ENCODE measurements around the gene DENND1B. TPM values are rescaled to one million over a fixed set of nuclear protein-coding genes. Genes with fewer than 3 reads are reported as not detected.

Gene DENND1B
- total and polyA plus RNA-seq, 2 of the 8 experiments (the other 6 are each of a cell fraction or from before 2014, with no cell fraction given) = 0.74 to 3.3 TPM

- H4K5ac ChIP-seq (ENCODE audit: insufficient read length, low read depth, low read length) = no peak overlapping the region
- H2BK15ac ChIP-seq (ENCODE audit: low read length) = no peak overlapping the region
- H3K4me2 ChIP-seq (ENCODE audit: insufficient read depth in 1 of 2, low read depth in 2 of 2, low read length in 2 of 2) = no peak overlapping the region
- no peaks in the 10 kb centered on the region for H4K20me1 ChIP-seq (replicated peaks in 1 of 2; ENCODE audit: control insufficient read depth in 1 of 2, insufficient read depth in 2 of 2, low read length in 2 of 2)
- H3K56ac ChIP-seq (replicated peaks; ENCODE audit: insufficient read length, low read depth, low read length) = no peak overlapping the region
- no peaks in the 10 kb centered on the region; the same call in 1 of the 2 replicates for H3K23me2 ChIP-seq (ENCODE audit: low read depth, low read length)
- ChIA-PET CTCF (ENCODE audit: partially characterized antibody) (no interaction called here), POLR2A (ENCODE audit: partially characterized antibody) (no interaction called here)
- no peak overlapping the region for H2BK120ac ChIP-seq (replicated peaks; ENCODE audit: low read depth, low read length)
- H2AK5ac ChIP-seq (ENCODE audit: low read depth, low read length) = no peak overlapping the region
- H4K91ac ChIP-seq (replicated peaks; ENCODE audit: insufficient read length, low read length) = no peak overlapping the region
- H3K79me2 ChIP-seq (ENCODE audit: control insufficient read depth in 1 of 2, insufficient read depth in 2 of 2, low read length in 2 of 2) = no peaks in the 10 kb centered on the region
- no peak overlapping the region for H3K4me3 ChIP-seq (ENCODE audit: extremely low read depth in 1 of 4, insufficient read depth in 2 of 4, low read depth in 3 of 4, low read length in 4 of 4)
- no peak overlapping the region for H2AFZ ChIP-seq (ENCODE audit: low read length)
- FAIRE-seq = no peak
- H3K14ac ChIP-seq (ENCODE audit: insufficient read length) = no peak overlapping the region
- no peak overlapping the region for H2BK12ac ChIP-seq (ENCODE audit: low read depth, low read length)
- no peak overlapping the region for H2BK5ac ChIP-seq (ENCODE audit: low read depth, low read length)
- H3K9ac ChIP-seq (replicated peaks in 1 of 4; ENCODE audit: extremely low read depth in 1 of 4, low read depth in 3 of 4, low read length in 3 of 4) = no peak overlapping the region
- H3K36me3 ChIP-seq (ENCODE audit: control insufficient read depth in 2 of 4, insufficient read depth in 4 of 4, low read length in 3 of 4) = no peaks in the 10 kb centered on the region
- H2BK20ac ChIP-seq (ENCODE audit: low read length) = no peak overlapping the region
- no peaks in the 10 kb centered on the region for H3K4me1 ChIP-seq (replicated peaks in 1 of 4; ENCODE audit: control insufficient read depth in 3 of 4, insufficient read depth in 4 of 4, low read length in 3 of 4)
- no peaks in the 10 kb centered on the region for H3K79me1 ChIP-seq (ENCODE audit: low read depth, low read length)
- no peaks in the 10 kb centered on the region for H3K9me3 ChIP-seq (ENCODE audit: insufficient read depth in 2 of 2, low read depth in 1 of 2, low read length in 1 of 2)
- DNase-seq (ENCODE audit: low read depth in 1 of 2, low spot score in 2 of 2) = no peak
- no peak overlapping the region for H4K8ac ChIP-seq (ENCODE audit: extremely low read depth, insufficient read depth, low read length)
- no peak overlapping the region for H3K23ac ChIP-seq (ENCODE audit: insufficient read length)
- TF ChIP-seq RAD21 (IDR thresholded peaks at IDR 0.05 in 1 of 2, conservative IDR thresholded peaks at IDR 0.05 in 1 of 2; ENCODE audit: low read depth in 2 of 2, low read length in 2 of 2) (no peak), HDAC2 (IDR thresholded peaks at IDR 0.05; ENCODE audit: borderline replicate concordance in 1 of 2, low read depth in 2 of 2, low read length in 2 of 2) (no peak), SP4 (IDR thresholded peaks at IDR 0.05; ENCODE audit: low read length) (no peak), TBP (IDR thresholded peaks at IDR 0.05; ENCODE audit: low read depth, low read length) (no peak), KDM1A (IDR thresholded peaks at IDR 0.05; ENCODE audit: borderline replicate concordance, low read length) (no peak), CTCF (IDR thresholded peaks at IDR 0.05; ENCODE audit: control extremely low read depth in 1 of 3, insufficient read depth in 1 of 3, low read depth in 1 of 3, low read length in 3 of 3) (no peak), EP300 (IDR thresholded peaks at IDR 0.05; ENCODE audit: borderline replicate concordance in 1 of 2, low read depth in 2 of 2, low read length in 2 of 2) (no peak), POU5F1 (IDR thresholded peaks at IDR 0.05; ENCODE audit: low read depth, low read length) (no peak), TCF12 (IDR thresholded peaks at IDR 0.05; ENCODE audit: low read depth, low read length) (no peak), TAF1 (IDR thresholded peaks at IDR 0.05; ENCODE audit: low read depth, low read length) (no peak)
- TF ChIP-seq, protein P1, sequence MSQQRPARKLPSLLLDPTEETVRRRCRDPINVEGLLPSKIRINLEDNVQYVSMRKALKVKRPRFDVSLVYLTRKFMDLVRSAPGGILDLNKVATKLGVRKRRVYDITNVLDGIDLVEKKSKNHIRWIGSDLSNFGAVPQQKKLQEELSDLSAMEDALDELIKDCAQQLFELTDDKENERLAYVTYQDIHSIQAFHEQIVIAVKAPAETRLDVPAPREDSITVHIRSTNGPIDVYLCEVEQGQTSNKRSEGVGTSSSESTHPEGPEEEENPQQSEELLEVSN (IDR thresholded peaks at IDR 0.05) = no peak
- WGBS, 2 experiments (ENCODE audit: extremely low coverage in 1 of 2, insufficient coverage in 1 of 2, insufficient read length in 1 of 2, insufficient replicate concordance in 2 of 2, low coverage in 1 of 2, low lambda C conversion rate in 2 of 2, missing lambda C conversion rate in 1 of 2) = 100% methylated on average over 1 of the region's 1 CpG; no CpG with 5 or more reads in 1 of the 2 experiments
- no peak overlapping the region for H3K4ac ChIP-seq (replicated peaks; ENCODE audit: insufficient read length, low read depth, low read length)
- no peak overlapping the region for H3K18ac ChIP-seq (ENCODE audit: extremely low read depth, low read length)
- H3K27me3 ChIP-seq (replicated peaks in 1 of 4; ENCODE audit: control insufficient read depth in 3 of 4, extremely low read depth in 1 of 4, insufficient read depth in 3 of 4, low read length in 3 of 4) = no peaks in the 10 kb centered on the region
- no peak overlapping the region for H3K27ac ChIP-seq (ENCODE audit: low read depth, low read length)
Measured at GRCh38 chr1:197559244-197559643, 216.0 kb downstream of the DENND1B start.

All from H1 (cell line).